IMR-90 (cell line): ENCODE results near the gene B3GAT2. TPM values are rescaled to one million over a fixed set of nuclear protein-coding genes. Genes with fewer than 3 reads are reported as not detected.
A peak's percentile ranks its signal among the peaks of the same experiment; 100 is the strongest.

ENCODE experiments used
- ATAC-seq: fragments of 200-7000 bp; cut with Tn5 transposase; 2 replicates; pipeline ENCODE4 v1.9.1; 2020; ENCODE audit warnings: low read depth, mild to moderate bottlenecking, moderate library complexity
- BruUV-seq: library from RNA; stranded (reverse); fragments of 400-500 nt; replicated peaks from 2 replicates; lab custom pipeline; 2021; lab: Mats Ljungman, UMichigan
- CTCF ChIA-PET: fragments of 300-600 bp; formaldehyde crosslinking; extraction: SDS; loops from one replicate; lab custom pipeline; 2021; ENCODE audit warnings: antibody characterized with exemption; lab: Yijun Ruan, JAX
- POLR2A ChIA-PET: fragments of 300-600 bp; sonication (Branson Sonifier 250); formaldehyde crosslinking; loops from one replicate; lab custom pipeline; 2022; ENCODE audit warnings: antibody characterized with exemption; ENCODE audit not compliant: unreplicated experiment; lab: Charles Lee
- DNase-seq: peaks from one replicate; pipeline ENCODE4 v3.0.0; 2013
- H2AFZ ChIP-seq: replicated peaks from 2 replicates; pipeline ENCODE3; 2013; ENCODE audit warnings: low read length, mild to moderate bottlenecking; ENCODE audit not compliant: poor library complexity
- H2AK5ac ChIP-seq: 2 replicates; pipeline ENCODE4 v1.6.1; 2013; ENCODE audit warnings: low read depth, low read length, inconsistent platforms
- H2AK9ac ChIP-seq: replicated peaks from 2 replicates; pipeline ENCODE3; 2013; ENCODE audit warnings: mild to moderate bottlenecking, low read depth, low read length, moderate library complexity; ENCODE audit not compliant: poor library complexity
- H2BK120ac ChIP-seq: 2 replicates; pipeline ENCODE4 v1.6.1; 2013; ENCODE audit warnings: low read depth, low read length, inconsistent platforms
- H2BK15ac ChIP-seq: 3 replicates; pipeline ENCODE4 v1.6.1; 2013; ENCODE audit warnings: low read depth, low read length, inconsistent platforms
- H2BK20ac ChIP-seq: 2 replicates; pipeline ENCODE4 v1.6.1; 2013; ENCODE audit warnings: low read depth, mild to moderate bottlenecking, inconsistent platforms, low read length, moderate library complexity
- H2BK5ac ChIP-seq: 2 replicates; pipeline ENCODE4 v1.6.1; 2013; ENCODE audit warnings: mild to moderate bottlenecking, low read depth, low read length, inconsistent platforms; ENCODE audit not compliant: poor library complexity, severe bottlenecking
- H3K14ac ChIP-seq: replicated peaks from 2 replicates; pipeline ENCODE4 v1.6.1; 2013; ENCODE audit warnings: low read depth, low read length, inconsistent platforms
- H3K18ac ChIP-seq: 2 replicates; pipeline ENCODE4 v1.6.1; 2013; ENCODE audit warnings: low read depth, low read length, control low read depth
- H3K23ac ChIP-seq: 2 replicates; pipeline ENCODE4 v1.6.1; 2013; ENCODE audit warnings: low read depth, low read length, inconsistent platforms
- H3K27ac ChIP-seq: 2 replicates; pipeline ENCODE4 v1.5.1; 2013; ENCODE audit warnings: mild to moderate bottlenecking, control low read depth, low read length; ENCODE audit not compliant: insufficient read depth
- H3K27me3 ChIP-seq: 2 replicates; pipeline ENCODE4 v1.6.1; 2013; ENCODE audit warnings: low read length; ENCODE audit not compliant: control insufficient read depth, insufficient read depth
- H3K36me3 ChIP-seq: 2 replicates; pipeline ENCODE4 v1.6.1; 2013; ENCODE audit warnings: low read length, mixed read lengths; ENCODE audit not compliant: control insufficient read depth, insufficient read depth
- H3K4ac ChIP-seq: 2 replicates; pipeline ENCODE4 v1.6.1; 2013; ENCODE audit warnings: low read depth, low read length, inconsistent platforms
- H3K4me1 ChIP-seq: 2 replicates; pipeline ENCODE4 v1.6.1; 2013; ENCODE audit warnings: low read length, mixed read lengths; ENCODE audit not compliant: control insufficient read depth, insufficient read depth
- H3K4me2 ChIP-seq: 2 replicates; pipeline ENCODE4 v1.6.1; 2013; ENCODE audit warnings: low read depth, mild to moderate bottlenecking, control low read depth, low read length, moderate library complexity
- H3K4me3 ChIP-seq: 2 replicates; pipeline ENCODE4 v1.5.1; 2013; ENCODE audit warnings: low read depth, mild to moderate bottlenecking, control low read depth, low read length, moderate library complexity; ENCODE audit not compliant: insufficient read depth
- H3K56ac ChIP-seq: 2 replicates; pipeline ENCODE4 v1.6.1; 2013; ENCODE audit warnings: low read length, inconsistent platforms; ENCODE audit not compliant: insufficient read depth; ENCODE audit errors: extremely low read depth
- H3K79me1 ChIP-seq, 2 experiments: 2 replicates each; pipeline ENCODE4 v1.6.1; 2013; ENCODE audit warnings: low read length in 2 of 2, inconsistent platforms in 1 of 2, low read depth in 1 of 2
- H3K9ac ChIP-seq: 2 replicates; pipeline ENCODE4 v1.6.1; 2013; ENCODE audit warnings: low read depth, low read length, control low read depth
- H3K9me1 ChIP-seq: 2 replicates; pipeline ENCODE4 v1.6.1; 2013; ENCODE audit warnings: low read length, inconsistent platforms; ENCODE audit not compliant: insufficient read depth
- H3K9me3 ChIP-seq: 2 replicates; pipeline ENCODE4 v1.6.1; 2013; ENCODE audit warnings: low read length; ENCODE audit not compliant: control insufficient read depth, insufficient read depth
- H4K20me1 ChIP-seq: 2 replicates; pipeline ENCODE4 v1.6.1; 2013; ENCODE audit warnings: low read length, inconsistent platforms; ENCODE audit not compliant: insufficient read depth
- H4K5ac ChIP-seq: 2 replicates; pipeline ENCODE4 v1.6.1; 2013; ENCODE audit warnings: mild to moderate bottlenecking, low read depth, low read length, control low read depth
- H4K8ac ChIP-seq, 2 experiments: 2 replicates each; pipeline ENCODE4 v1.6.1; 2013; ENCODE audit warnings: low read depth in 2 of 2, low read length in 2 of 2, control low read depth in 1 of 2, inconsistent platforms in 1 of 2
- H4K91ac ChIP-seq: 2 replicates; pipeline ENCODE4 v1.6.1; 2013; ENCODE audit warnings: low read depth, low read length, inconsistent platforms; ENCODE audit not compliant: insufficient read depth
- CEBPB ChIP-seq: IDR thresholded peaks from 2 replicates; pipeline ENCODE4 v1.6.1; 2012; ENCODE audit warnings: low read depth, low read length, improper control_type of control experiment
- POLR2A ChIP-seq: IDR thresholded peaks from 2 replicates; pipeline ENCODE4 v1.6.1; 2012; ENCODE audit warnings: mild to moderate bottlenecking, low read depth, low read length
- RAD21 ChIP-seq: IDR thresholded peaks from 2 replicates; pipeline ENCODE4 v1.6.1; 2012; ENCODE audit warnings: low read length, improper control_type of control experiment
- SMC3 ChIP-seq: fragments of 150-350 bp; IDR thresholded peaks from 2 replicates; pipeline ENCODE4 v1.6.1; 2016; ENCODE audit warnings: low read depth, mild to moderate bottlenecking, antibody characterized with exemption, low read length, moderate library complexity
- WGBS, 2 experiments: methylation state at CpG; one replicate each; pipeline versions ENCODE4 v1.1.5 to v1.1.7; 2013; ENCODE audit warnings: missing lambda C conversion rate in 2 of 2; ENCODE audit not compliant: insufficient read length in 1 of 2; ENCODE audit errors: extremely low coverage in 2 of 2; 5-methylcytosine and 5-hydroxymethylcytosine counted together
- dilution Hi-C: fragments of 300-500 bp; cut with HindIII; formaldehyde crosslinking; loops from one replicate; pipeline ENCODE4 v1.14.3; 2018; ENCODE audit warnings: low sequenced_read_pairs; ENCODE audit not compliant: unreplicated experiment
- in situ Hi-C: fragments of 300-500 bp; cut with MboI; formaldehyde crosslinking; loops from 3 replicates; pipeline ENCODE4 v1.14.3; 2019; ENCODE audit warnings: low sequenced_read_pairs, inconsistent platforms, mixed read lengths
- intact Hi-C: fragments of 100-400 bp; cut with micrococcal nuclease; formaldehyde crosslinking; loops from 2 replicates; pipeline ENCODE4 v1.10.0; 2022
- polyA plus RNA-seq, 3 experiments: library from polyadenylated mRNA; depleted of rRNA; stranded (reverse); fragments of >200 nt; gene quantifications; 2 replicates each; pipeline ENCODE4 v1.2.3, GENCODE V29; 2012; ENCODE audit warnings: low replicate concordance in 1 of 3
- total RNA-seq: library from RNA; depleted of rRNA; stranded (reverse); fragments of >200 nt; gene quantifications from 2 replicates; pipeline ENCODE4 v1.2.3, GENCODE V29; 2012
- TF ChIP-seq, protein P1 (sequence below): conservative IDR thresholded peaks from 2 replicates; pipeline ENCODE4 v1.5.1; 2012; ENCODE audit warnings: mild to moderate bottlenecking, low read depth, low read length, improper control_type of control experiment

The B3GAT2 gene
- total and polyA plus RNA-seq, 2 of the 4 experiments (the other 2 are of a cell fraction), result 0.02 TPM; not detected in 1

DNA sequence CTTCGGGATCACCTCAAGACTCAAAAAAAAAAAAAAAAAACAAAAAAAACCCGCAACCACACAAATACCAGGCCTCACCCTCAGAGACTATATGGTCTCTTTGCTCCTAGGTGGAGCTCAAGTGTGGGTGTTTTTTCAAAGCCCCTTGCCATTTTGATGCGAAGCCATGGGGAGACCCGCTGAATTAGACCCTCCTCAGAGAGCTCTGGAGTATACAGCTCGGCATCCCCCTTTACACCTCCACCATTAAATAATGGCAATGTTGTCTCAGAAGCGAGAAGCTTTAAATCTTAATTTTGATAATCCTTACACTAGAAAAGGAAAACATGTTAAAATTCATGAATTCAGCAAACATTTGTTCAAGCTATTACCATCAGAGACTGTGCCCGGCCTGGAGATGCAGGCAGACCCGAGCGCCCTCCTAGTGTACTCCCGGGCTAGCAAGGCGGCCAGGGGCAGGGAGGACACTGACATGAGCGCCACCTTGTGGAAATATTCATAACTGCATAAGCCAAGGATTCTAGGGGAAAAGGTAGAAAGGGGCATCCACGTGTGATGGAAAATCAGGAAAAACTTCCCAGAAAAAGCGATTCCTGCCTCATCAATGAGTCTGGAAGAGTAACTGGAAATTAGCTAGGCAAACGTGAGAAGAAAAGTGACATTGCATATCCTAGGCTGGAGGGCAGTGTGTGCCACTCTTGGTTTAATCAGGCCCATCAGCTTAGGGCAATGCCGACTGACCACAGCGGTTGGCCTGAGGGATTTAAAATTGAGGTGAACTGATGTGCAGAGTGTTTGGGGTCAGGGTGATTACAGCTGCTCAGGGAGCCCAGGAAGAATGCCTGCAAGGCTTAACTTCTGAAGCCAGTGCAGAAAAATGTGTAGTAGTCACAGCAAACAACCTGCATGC is 72.5 kb downstream of the B3GAT2 start:
- no peak overlapping the region for H2BK120ac ChIP-seq
- BruUV-seq, result no TSS peak
- DNase-seq, result peak; percentile 33
- H3K14ac ChIP-seq, result no peak overlapping the region
- no peak overlapping the region for H3K27ac ChIP-seq
- no peak overlapping the region for H4K5ac ChIP-seq
- no peak overlapping the region for H2AFZ ChIP-seq
- H2BK15ac ChIP-seq, result no peak overlapping the region
- no peak overlapping the region for H4K91ac ChIP-seq
- no peaks in the 10 kb centered on the region for H3K9me3 ChIP-seq
- no peaks in the 10 kb centered on the region for H3K36me3 ChIP-seq
- ATAC-seq, result peak; percentile 97
- in situ Hi-C loops (no loop called here), intact Hi-C loops (loop anchor here (1.0 to 10.0 kb wide), 7 partner anchors 72 to 664 kb away; partner anchors contain the start of gene B3GAT2), dilution Hi-C loops (loop anchor here (25.0 kb wide), 1 partner anchor 172 kb away; no protein-coding TSS in a partner anchor)
- H3K9me1 ChIP-seq, result no peaks in the 10 kb centered on the region
- H3K4me3 ChIP-seq, result no peak overlapping the region
- H3K27me3 ChIP-seq, result peaks cover 12% of the 10 kb centered on the region
- H3K56ac ChIP-seq, result no peak overlapping the region
- H3K18ac ChIP-seq, result no peak overlapping the region
- ChIA-PET CTCF (interaction anchor here (0.7 to 2.7 kb wide), 21 partner anchors 9 to 574 kb away, joined by 3 to 39 read pairs (median 3); no protein-coding TSS in a partner anchor), POLR2A (no interaction called here)
- no peak overlapping the region for H2BK20ac ChIP-seq
- H3K79me1 ChIP-seq, result no peaks in the 10 kb centered on the region
- TF ChIP-seq, protein P1, sequence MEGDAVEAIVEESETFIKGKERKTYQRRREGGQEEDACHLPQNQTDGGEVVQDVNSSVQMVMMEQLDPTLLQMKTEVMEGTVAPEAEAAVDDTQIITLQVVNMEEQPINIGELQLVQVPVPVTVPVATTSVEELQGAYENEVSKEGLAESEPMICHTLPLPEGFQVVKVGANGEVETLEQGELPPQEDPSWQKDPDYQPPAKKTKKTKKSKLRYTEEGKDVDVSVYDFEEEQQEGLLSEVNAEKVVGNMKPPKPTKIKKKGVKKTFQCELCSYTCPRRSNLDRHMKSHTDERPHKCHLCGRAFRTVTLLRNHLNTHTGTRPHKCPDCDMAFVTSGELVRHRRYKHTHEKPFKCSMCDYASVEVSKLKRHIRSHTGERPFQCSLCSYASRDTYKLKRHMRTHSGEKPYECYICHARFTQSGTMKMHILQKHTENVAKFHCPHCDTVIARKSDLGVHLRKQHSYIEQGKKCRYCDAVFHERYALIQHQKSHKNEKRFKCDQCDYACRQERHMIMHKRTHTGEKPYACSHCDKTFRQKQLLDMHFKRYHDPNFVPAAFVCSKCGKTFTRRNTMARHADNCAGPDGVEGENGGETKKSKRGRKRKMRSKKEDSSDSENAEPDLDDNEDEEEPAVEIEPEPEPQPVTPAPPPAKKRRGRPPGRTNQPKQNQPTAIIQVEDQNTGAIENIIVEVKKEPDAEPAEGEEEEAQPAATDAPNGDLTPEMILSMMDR, result peak; percentile 88
- 0 out of 2 replicates have a peak, but pooled peaks have one; percentile 22 for TF ChIP-seq POLR2A
- peak; percentile 91 for TF ChIP-seq SMC3
- peak; percentile 91 for TF ChIP-seq RAD21
- TF ChIP-seq CEBPB, result no peak
- WGBS, 2 experiments, result 40% methylated on average over 2 of the region's 17 CpGs; no CpG with 5 or more reads in 1 of the 2 experiments
- no peak overlapping the region for H4K8ac ChIP-seq
- H3K4ac ChIP-seq, result no peak overlapping the region
- H3K4me1 ChIP-seq, result no peaks in the 10 kb centered on the region
- H2AK5ac ChIP-seq, result no peak overlapping the region
- no peak overlapping the region for H2BK5ac ChIP-seq
- H4K20me1 ChIP-seq, result no peaks in the 10 kb centered on the region
- no peak overlapping the region for H3K9ac ChIP-seq
- no peak overlapping the region for H2AK9ac ChIP-seq
- H3K23ac ChIP-seq, result no peak overlapping the region
- H3K4me2 ChIP-seq, result no peak overlapping the region
